GM12875 (cell line): ENCODE measurements around the gene CDH19.

Source experiments
- H3K4me3 ChIP-seq: one replicate; pipeline ENCODE4 v1.5.1; 2011; ENCODE audit warnings: low read depth, low read length, control low read depth
- CTCF ChIP-seq: IDR thresholded peaks from 2 replicates; pipeline ENCODE4 v1.5.1; 2011; ENCODE audit warnings: low read depth, mild to moderate bottlenecking, control low read depth, inconsistent platforms, low read length, moderate library complexity, borderline replicate concordance; ENCODE audit not compliant: insufficient read depth

Gene CDH19

GRCh38 chr18:66635342-66635741 lies 31.5 kb upstream of the CDH19 start:
- no peak for TF ChIP-seq CTCF
- H3K4me3 ChIP-seq, result no peak overlapping the region

GRCh38 chr18:66632756-66633155 lies 28.9 kb upstream of the CDH19 start:
- TF ChIP-seq CTCF, result no peak
- H3K4me3 ChIP-seq, result no peak overlapping the region

- TF ChIP-seq CTCF, result no peak
- H3K4me3 ChIP-seq, result no peak overlapping the region
Observed at GRCh38 chr18:66630831-66631230, 26.9 kb upstream of the CDH19 start.

- no peak for TF ChIP-seq CTCF
- H3K4me3 ChIP-seq, result no peak overlapping the region
Observed at GRCh38 chr18:66623821-66624220, 19.9 kb upstream of the CDH19 start.

GRCh38 chr18:66621816-66622576 lies 18.1 kb upstream of the CDH19 start:
- H3K4me3 ChIP-seq, result no peak overlapping the region
- TF ChIP-seq CTCF, result no peak

- TF ChIP-seq CTCF, result peak; percentile 45
- no peak overlapping the region for H3K4me3 ChIP-seq
Observed at GRCh38 chr18:66616523-66616983, 12.7 kb upstream of the CDH19 start.

- H3K4me3 ChIP-seq, result no peak overlapping the region
- TF ChIP-seq CTCF, result no peak
Observed at GRCh38 chr18:66615176-66615575, 11.3 kb upstream of the CDH19 start.
